Gastroesophageal sphincter (tissue), 3 donors: Measurements from ENCODE around the gene MOV10L1.

Source experiments
- EP300 ChIP-seq: sonication (generic); formaldehyde crosslinking; IDR thresholded peaks from one replicate; pipeline ENCODE4 v1.6.1; 2017; ENCODE audit warnings: antibody characterized with exemption, mild to moderate bottlenecking
- POLR2A ChIP-seq, 2 donors: fragments of 450-650 bp; IDR thresholded peaks; one replicate each; pipeline ENCODE4 v1.6.1; 2017; ENCODE audit warnings: antibody characterized with exemption in 2 of 2, mild to moderate bottlenecking in 2 of 2, moderate library complexity in 1 of 2
- TF ChIP-seq, protein P1 (sequence below), 4 experiments: fragments of 200-600 bp in 2 of 4; fragments of 450-650 bp in 2 of 4; sonication (generic) in 1 of 4; IDR thresholded peaks; one replicate each; pipeline ENCODE4 v1.5.1; 2017 to 2019; ENCODE audit warnings: antibody characterized with exemption in 4 of 4, mild to moderate bottlenecking in 2 of 4, moderate library complexity in 2 of 4

DNA sequence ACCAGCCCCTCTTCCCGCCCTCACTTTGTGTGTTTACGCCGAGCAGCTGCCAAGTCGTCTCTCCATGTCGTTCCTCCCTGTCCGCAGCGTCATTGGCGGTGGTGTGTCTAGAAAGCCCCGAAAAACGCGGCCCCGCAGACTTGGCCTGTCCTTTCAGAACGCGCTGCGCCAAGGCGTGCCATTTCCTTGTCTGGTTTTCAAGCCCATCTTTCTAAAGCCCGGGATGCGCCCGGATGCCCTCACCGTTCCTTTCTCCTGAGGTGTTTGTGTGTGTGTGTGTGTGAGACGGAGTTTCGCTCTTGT, 557 bp downstream of the MOV10L1 start:
- TF ChIP-seq, protein P1, sequence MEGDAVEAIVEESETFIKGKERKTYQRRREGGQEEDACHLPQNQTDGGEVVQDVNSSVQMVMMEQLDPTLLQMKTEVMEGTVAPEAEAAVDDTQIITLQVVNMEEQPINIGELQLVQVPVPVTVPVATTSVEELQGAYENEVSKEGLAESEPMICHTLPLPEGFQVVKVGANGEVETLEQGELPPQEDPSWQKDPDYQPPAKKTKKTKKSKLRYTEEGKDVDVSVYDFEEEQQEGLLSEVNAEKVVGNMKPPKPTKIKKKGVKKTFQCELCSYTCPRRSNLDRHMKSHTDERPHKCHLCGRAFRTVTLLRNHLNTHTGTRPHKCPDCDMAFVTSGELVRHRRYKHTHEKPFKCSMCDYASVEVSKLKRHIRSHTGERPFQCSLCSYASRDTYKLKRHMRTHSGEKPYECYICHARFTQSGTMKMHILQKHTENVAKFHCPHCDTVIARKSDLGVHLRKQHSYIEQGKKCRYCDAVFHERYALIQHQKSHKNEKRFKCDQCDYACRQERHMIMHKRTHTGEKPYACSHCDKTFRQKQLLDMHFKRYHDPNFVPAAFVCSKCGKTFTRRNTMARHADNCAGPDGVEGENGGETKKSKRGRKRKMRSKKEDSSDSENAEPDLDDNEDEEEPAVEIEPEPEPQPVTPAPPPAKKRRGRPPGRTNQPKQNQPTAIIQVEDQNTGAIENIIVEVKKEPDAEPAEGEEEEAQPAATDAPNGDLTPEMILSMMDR (IDR thresholded peaks at IDR 0.05): no peak
- TF ChIP-seq POLR2A (IDR thresholded peaks at IDR 0.05): no peak
- TF ChIP-seq EP300: no peak
